ENCODE measurements around the gene SRGAP1.

SRGAP1 gene

GRCh38 chr12:63814146-63814772 lies 30.2 kb upstream of the SRGAP1 start:
- DNase-seq (ENCODE audit: insufficient read length) (no peak), FAIRE-seq (no peak)
- TF ChIP-seq POLR2A (IDR thresholded peaks at IDR 0.05; ENCODE audit: low read depth, low read length) = no peak
- no peak for TF ChIP-seq TAF1 (IDR thresholded peaks at IDR 0.05; ENCODE audit: borderline replicate concordance, low read depth, low read length)
- no peak for TF ChIP-seq POLR2AphosphoS5 (IDR thresholded peaks at IDR 0.05; ENCODE audit: low read depth, low read length)

- FAIRE-seq (no peak), DNase-seq (ENCODE audit: insufficient read length) (no peak)
- TF ChIP-seq POLR2A (IDR thresholded peaks at IDR 0.05; ENCODE audit: low read depth, low read length) = no peak
- no peak for TF ChIP-seq TAF1 (IDR thresholded peaks at IDR 0.05; ENCODE audit: borderline replicate concordance, low read depth, low read length)
- TF ChIP-seq POLR2AphosphoS5 (IDR thresholded peaks at IDR 0.05; ENCODE audit: low read depth, low read length) = no peak
Measured at GRCh38 chr12:63815482-63815852, 29.0 kb upstream of the SRGAP1 start.

DNA sequence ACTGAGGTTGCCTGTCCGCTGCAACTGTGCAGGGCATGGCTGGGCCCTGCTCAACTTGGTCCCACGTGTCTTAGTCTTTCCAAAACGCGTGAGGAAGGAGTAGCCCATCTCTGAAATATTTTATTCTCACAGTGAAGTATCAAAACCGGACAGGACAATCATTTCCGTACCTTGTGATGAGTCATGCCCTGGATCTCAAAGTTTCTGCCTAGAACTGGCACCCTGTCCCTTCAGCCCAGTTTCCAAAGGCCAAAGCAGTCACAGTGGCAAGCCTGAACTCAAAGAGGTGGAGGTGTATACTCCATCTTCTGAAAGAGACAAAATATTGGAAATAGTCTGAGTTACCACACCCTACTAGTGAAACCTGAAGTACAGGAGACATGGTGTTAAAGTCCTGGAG lies 28.5 kb upstream of the SRGAP1 start:
- DNase-seq (ENCODE audit: insufficient read length) (no peak), FAIRE-seq (no peak)
- no peak for TF ChIP-seq TAF1 (IDR thresholded peaks at IDR 0.05; ENCODE audit: borderline replicate concordance, low read depth, low read length)
- TF ChIP-seq POLR2A (IDR thresholded peaks at IDR 0.05; ENCODE audit: low read depth, low read length) = no peak
- no peak for TF ChIP-seq POLR2AphosphoS5 (IDR thresholded peaks at IDR 0.05; ENCODE audit: low read depth, low read length)

GRCh38 chr12:63820427-63820826 lies 24.1 kb upstream of the SRGAP1 start:
- no peak for TF ChIP-seq POLR2A (IDR thresholded peaks at IDR 0.05; ENCODE audit: low read depth, low read length)
- TF ChIP-seq POLR2AphosphoS5 (IDR thresholded peaks at IDR 0.05; ENCODE audit: low read depth, low read length) = no peak
- TF ChIP-seq TAF1 (IDR thresholded peaks at IDR 0.05; ENCODE audit: borderline replicate concordance, low read depth, low read length) = no peak
- DNase-seq (ENCODE audit: insufficient read length) (no peak), FAIRE-seq (no peak)

DNA sequence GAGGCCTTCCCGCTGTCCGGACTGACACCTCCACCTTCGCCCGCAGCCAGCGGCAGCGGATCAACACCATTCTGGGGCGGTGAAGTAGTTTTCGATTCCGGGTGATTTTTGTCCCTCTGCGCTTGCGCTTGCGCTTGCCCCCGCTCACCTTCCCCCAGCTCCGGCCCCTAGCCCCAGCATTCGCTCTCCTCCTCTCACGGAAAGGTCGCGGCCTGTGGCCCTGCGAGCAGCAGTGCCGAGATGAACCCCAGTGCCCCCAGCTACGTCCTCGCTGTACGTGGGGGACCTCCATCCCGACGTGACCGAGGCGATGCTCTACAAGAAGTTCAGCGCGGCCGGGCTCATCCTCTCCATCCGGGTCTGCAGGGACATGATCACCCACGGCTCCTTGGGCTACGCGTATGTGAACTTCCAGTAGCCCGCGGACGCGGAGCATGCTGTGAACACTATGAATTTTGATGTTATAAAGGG lies 22.7 kb upstream of the SRGAP1 start:
- FAIRE-seq (no peak), DNase-seq (ENCODE audit: insufficient read length) (no peak)
- TF ChIP-seq POLR2AphosphoS5 (IDR thresholded peaks at IDR 0.05; ENCODE audit: low read depth, low read length) (no peak), POLR2A (IDR thresholded peaks at IDR 0.05; ENCODE audit: low read depth, low read length) (no peak), TAF1 (IDR thresholded peaks at IDR 0.05; ENCODE audit: borderline replicate concordance, low read depth, low read length) (no peak)

GRCh38 chr12:63822352-63822751 lies 22.1 kb upstream of the SRGAP1 start:
- no peak for DNase-seq (ENCODE audit: insufficient read length)
- FAIRE-seq = no peak
- TF ChIP-seq TAF1 (IDR thresholded peaks at IDR 0.05; ENCODE audit: borderline replicate concordance, low read depth, low read length) (no peak), POLR2A (IDR thresholded peaks at IDR 0.05; ENCODE audit: low read depth, low read length) (no peak), POLR2AphosphoS5 (IDR thresholded peaks at IDR 0.05; ENCODE audit: low read depth, low read length) (no peak)

- DNase-seq (ENCODE audit: insufficient read length) (no peak), FAIRE-seq (no peak)
- TF ChIP-seq POLR2AphosphoS5 (IDR thresholded peaks at IDR 0.05; ENCODE audit: low read depth, low read length) (no peak), TAF1 (IDR thresholded peaks at IDR 0.05; ENCODE audit: borderline replicate concordance, low read depth, low read length) (no peak), POLR2A (IDR thresholded peaks at IDR 0.05; ENCODE audit: low read depth, low read length) (no peak)
Measured at GRCh38 chr12:63823040-63823439, 21.5 kb upstream of the SRGAP1 start.

DNA sequence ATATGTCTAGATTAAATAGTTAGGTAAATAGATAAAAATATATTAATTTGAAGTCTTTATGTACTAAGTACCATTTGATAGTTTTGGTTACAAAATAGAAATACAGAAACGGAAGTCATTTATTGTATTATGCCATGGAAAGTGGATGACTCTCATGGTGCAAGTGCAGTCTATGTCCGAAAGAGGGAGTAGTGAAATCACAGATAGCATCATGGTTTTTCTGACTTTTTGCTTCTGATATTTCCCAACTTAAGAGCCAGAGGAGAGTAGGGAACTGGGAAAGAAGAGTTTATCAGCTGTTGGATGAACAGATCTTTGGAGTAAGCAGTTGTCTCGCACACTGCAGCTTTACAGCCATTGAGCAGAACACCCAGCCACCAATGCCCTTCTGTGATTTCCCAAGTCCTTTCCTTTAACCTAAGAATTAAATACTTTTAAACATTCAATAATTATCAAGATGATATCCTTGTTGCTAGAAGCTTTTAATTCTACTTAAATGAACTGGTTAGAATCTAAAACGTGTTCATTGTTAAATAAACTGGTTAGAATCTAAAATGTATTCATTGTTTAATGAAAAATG lies 18.4 kb upstream of the SRGAP1 start:
- FAIRE-seq (peak; percentile 81), DNase-seq (ENCODE audit: insufficient read length) (no peak)
- no peak for TF ChIP-seq POLR2AphosphoS5 (IDR thresholded peaks at IDR 0.05; ENCODE audit: low read depth, low read length)
- no peak for TF ChIP-seq POLR2A (IDR thresholded peaks at IDR 0.05; ENCODE audit: low read depth, low read length)
- TF ChIP-seq TAF1 (IDR thresholded peaks at IDR 0.05; ENCODE audit: borderline replicate concordance, low read depth, low read length) = no peak

DNA sequence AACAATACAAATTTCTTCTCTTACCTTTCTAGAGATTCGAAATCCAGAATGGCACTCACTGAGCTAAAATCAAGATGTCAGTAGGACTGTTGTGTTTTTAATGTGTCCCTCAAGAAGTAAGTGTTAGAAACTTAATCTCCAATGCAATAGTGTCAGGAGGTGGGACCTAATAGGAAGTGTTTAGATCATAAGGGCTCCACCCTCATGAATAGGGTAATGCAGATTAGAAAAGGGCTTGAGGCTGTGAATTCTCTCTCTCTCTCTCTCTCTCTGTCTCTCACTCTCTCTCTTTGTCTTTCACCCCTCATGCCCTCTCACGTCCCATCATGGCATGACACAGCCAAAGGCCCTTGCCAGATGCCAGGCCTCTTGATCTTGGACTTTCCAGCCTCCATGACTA lies 15.6 kb upstream of the SRGAP1 start:
- no peak for FAIRE-seq
- TF ChIP-seq TAF1 (IDR thresholded peaks at IDR 0.05; ENCODE audit: borderline replicate concordance, low read depth, low read length) = no peak
- TF ChIP-seq POLR2AphosphoS5 (IDR thresholded peaks at IDR 0.05; ENCODE audit: low read depth, low read length) = no peak
- no peak for TF ChIP-seq POLR2A (IDR thresholded peaks at IDR 0.05; ENCODE audit: low read depth, low read length)
- no peak for DNase-seq (ENCODE audit: insufficient read length)

DNA sequence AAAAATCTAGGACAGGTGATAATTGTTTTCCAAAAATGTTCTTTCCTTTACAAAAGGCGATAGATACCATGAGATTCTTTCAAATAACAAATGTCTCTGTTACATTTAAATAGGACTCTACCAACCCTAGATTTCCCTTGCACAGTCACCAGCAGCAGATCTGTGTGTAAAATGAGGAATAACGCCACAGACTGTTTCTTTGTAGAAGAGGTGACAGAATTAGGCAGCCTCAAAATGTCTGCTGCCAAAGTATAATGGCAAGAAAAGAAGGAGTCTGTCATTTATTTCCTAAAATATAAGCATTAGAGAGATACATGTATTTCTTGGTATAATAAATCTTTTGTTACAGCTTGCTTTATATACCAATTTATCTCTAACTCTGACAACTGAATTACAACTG lies 8.5 kb upstream of the SRGAP1 start:
- TF ChIP-seq TAF1 (IDR thresholded peaks at IDR 0.05; ENCODE audit: borderline replicate concordance, low read depth, low read length) = no peak
- TF ChIP-seq POLR2AphosphoS5 (IDR thresholded peaks at IDR 0.05; ENCODE audit: low read depth, low read length) = no peak
- TF ChIP-seq POLR2A (IDR thresholded peaks at IDR 0.05; ENCODE audit: low read depth, low read length) = no peak
- FAIRE-seq (no peak), DNase-seq (ENCODE audit: insufficient read length) (no peak)

- TF ChIP-seq POLR2A (IDR thresholded peaks at IDR 0.05; ENCODE audit: low read depth, low read length) (no peak), POLR2AphosphoS5 (IDR thresholded peaks at IDR 0.05; ENCODE audit: low read depth, low read length) (no peak), TAF1 (IDR thresholded peaks at IDR 0.05; ENCODE audit: borderline replicate concordance, low read depth, low read length) (no peak)
- no peak for FAIRE-seq
Measured at GRCh38 chr12:63836936-63837335, 7.6 kb upstream of the SRGAP1 start.

GRCh38 chr12:63838411-63838810 lies 6.1 kb upstream of the SRGAP1 start:
- no peak for FAIRE-seq
- DNase-seq (ENCODE audit: insufficient read length) = no peak
- TF ChIP-seq POLR2AphosphoS5 (IDR thresholded peaks at IDR 0.05; ENCODE audit: low read depth, low read length) (no peak), TAF1 (IDR thresholded peaks at IDR 0.05; ENCODE audit: borderline replicate concordance, low read depth, low read length) (no peak), POLR2A (IDR thresholded peaks at IDR 0.05; ENCODE audit: low read depth, low read length) (no peak)

More at GRCh38 chr12:63836936-63837335, 7.6 kb upstream of the SRGAP1 start:
- DNase-seq (ENCODE audit: insufficient read length) = no peak
